Prostate gland (tissue), 2 donors: Measurements from ENCODE around the gene ITGA3. TPM values are rescaled to one million over a fixed set of nuclear protein-coding genes. Genes with fewer than 3 reads are reported as not detected.

ENCODE experiments used
- DNase-seq: peaks from one replicate; pipeline ENCODE4 v3.0.0-alpha.2; 2019; ENCODE audit warnings: low spot score
- H3K27ac ChIP-seq, 2 donors: fragments of 200-600 bp; sonication (generic); 2 replicates each; pipeline ENCODE4 v1.5.1; 2017 to 2019
- H3K27me3 ChIP-seq: fragments of 200-600 bp; sonication (generic); replicated peaks from 2 replicates; pipeline ENCODE4 v1.5.1; 2019; ENCODE audit not compliant: insufficient read depth
- H3K36me3 ChIP-seq, 2 donors: fragments of 200-600 bp; sonication (generic); 1 replicate in 1 of 2; 2 replicates in 1 of 2; pipeline versions ENCODE4 v1.5.1 to v1.8.1; 2017 to 2019
- H3K4me1 ChIP-seq: fragments of 200-600 bp; sonication (generic); replicated peaks from 2 replicates; pipeline ENCODE4 v1.5.1; 2019
- H3K4me3 ChIP-seq, 2 donors: fragments of 200-600 bp; sonication (generic); 2 replicates each; pipeline ENCODE4 v1.5.1; 2017 to 2019
- H3K9me3 ChIP-seq: fragments of 200-600 bp; sonication (generic); 2 replicates; pipeline ENCODE4 v1.5.1; 2017
- CTCF ChIP-seq, 4 experiments: fragments of 200-600 bp in 2 of 4; fragments of 450-650 bp in 2 of 4; sonication (generic) in 2 of 4; IDR thresholded peaks; 1 replicate in 3 of 4; 2 replicates in 1 of 4; pipeline ENCODE4 v1.5.1; 2016 to 2019; ENCODE audit warnings: antibody characterized with exemption in 4 of 4, mild to moderate bottlenecking in 2 of 4, moderate library complexity in 2 of 4
- POLR2A ChIP-seq: fragments of 450-650 bp; IDR thresholded peaks from one replicate; pipeline ENCODE4 v1.6.1; 2016; ENCODE audit warnings: antibody characterized with exemption, mild to moderate bottlenecking
- POLR2AphosphoS5 ChIP-seq: sonication (generic); formaldehyde crosslinking; IDR thresholded peaks from one replicate; pipeline ENCODE4 v1.6.1; 2017; ENCODE audit warnings: antibody characterized with exemption
- WGBS: methylation state at CpG from one replicate; pipeline ENCODE4 v1.1.5; 2018; 5-methylcytosine and 5-hydroxymethylcytosine counted together
- intact Hi-C: fragments of 100-400 bp; cut with DNase I; formaldehyde crosslinking; loops from one replicate; pipeline ENCODE4 v1.14.2; 2022
- total RNA-seq, 2 donors: library from RNA; depleted of rRNA; stranded (reverse); fragments of >200 nt; gene quantifications; one replicate each; pipeline ENCODE4 v1.1.0, GENCODE V29; 2016

ITGA3 gene
- total RNA-seq, 2 donors from 2014 or later, result 67.0 to 71.3 TPM

- Histone ChIP-seq H3K27me3 (no peaks in the 10 kb centered on the region), H3K9me3 (no peaks in the 10 kb centered on the region), H3K4me3 (no peak overlapping the region), H3K36me3 (no peaks in the 10 kb centered on the region), H3K4me1 (no peaks in the 10 kb centered on the region), H3K27ac (no peak overlapping the region)
- intact Hi-C loops, result no loop called here
- TF ChIP-seq CTCF (IDR thresholded peaks at IDR 0.05), result no peak
- TF ChIP-seq POLR2A, result no peak
- no peak for TF ChIP-seq POLR2AphosphoS5
- DNase-seq, result no peak
- 68% methylated on average over 16 of the region's 16 CpGs for WGBS
Observed at GRCh38 chr17:50043290-50044148, 12.4 kb upstream of the ITGA3 start.

GRCh38 chr17:50044483-50044882 is 11.4 kb upstream of the ITGA3 start:
- Histone ChIP-seq H3K36me3 (no peaks in the 10 kb centered on the region), H3K27ac (no peak overlapping the region), H3K4me1 (no peaks in the 10 kb centered on the region), H3K9me3 (no peaks in the 10 kb centered on the region), H3K27me3 (no peaks in the 10 kb centered on the region), H3K4me3 (no peak overlapping the region)
- WGBS, result 92% methylated on average over 5 of the region's 5 CpGs
- no peak for DNase-seq
- TF ChIP-seq CTCF (IDR thresholded peaks at IDR 0.05), result no peak
- TF ChIP-seq POLR2AphosphoS5, result no peak
- TF ChIP-seq POLR2A, result no peak
- intact Hi-C loops, result no loop called here

DNA sequence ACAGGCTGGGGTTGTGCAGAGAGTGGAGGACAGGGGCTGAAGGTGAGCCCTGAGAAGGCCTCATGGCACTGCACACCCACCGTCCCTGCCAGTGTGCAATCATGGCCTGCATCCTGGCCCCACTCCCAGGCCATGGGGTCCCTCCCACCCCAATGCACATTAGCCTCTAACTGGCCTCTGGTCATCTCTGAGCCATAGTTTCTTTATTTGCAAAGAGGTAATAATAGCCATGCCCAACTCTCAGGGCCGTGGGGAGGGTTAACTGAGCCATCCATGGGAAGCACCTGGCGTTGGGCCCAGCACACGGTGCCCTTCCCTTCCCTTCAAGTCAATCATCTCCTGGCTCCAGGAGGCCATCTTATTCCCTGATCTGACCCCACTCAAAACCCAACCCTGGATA is 10.8 kb upstream of the ITGA3 start:
- H3K4me1 ChIP-seq, result no peaks in the 10 kb centered on the region

DNA sequence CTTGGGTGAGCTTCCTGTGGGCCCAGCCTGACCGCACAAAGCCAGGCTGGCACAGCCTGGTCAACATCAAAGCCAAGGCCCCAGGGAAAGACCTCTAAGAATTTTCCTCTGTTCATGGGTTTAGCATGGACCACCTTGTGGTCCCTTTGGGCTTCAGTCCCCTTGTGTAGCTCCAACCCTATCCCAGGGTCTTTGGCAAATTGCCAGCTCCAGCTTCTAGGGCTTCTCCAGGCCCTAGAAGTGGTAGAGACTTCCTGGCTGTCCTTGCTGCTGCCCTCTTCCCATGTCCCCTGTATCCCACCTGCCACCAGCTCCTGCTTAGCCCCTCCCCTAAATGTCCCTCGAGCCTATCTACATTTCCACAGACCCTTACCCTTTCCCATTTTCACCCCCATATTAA is 9.7 kb upstream of the ITGA3 start:
- TF ChIP-seq CTCF (IDR thresholded peaks at IDR 0.05), result no peak
- TF ChIP-seq POLR2A, result no peak
- TF ChIP-seq POLR2AphosphoS5, result no peak
- H3K4me3 ChIP-seq, result no peak overlapping the region
- peaks cover 6% of the 10 kb centered on the region for H3K4me1 ChIP-seq

More for the DNA sequence above, 10.8 kb upstream of the ITGA3 start:
- intact Hi-C loops, result no loop called here
- H3K36me3 ChIP-seq, result no peaks in the 10 kb centered on the region
- no peaks in the 10 kb centered on the region for H3K9me3 ChIP-seq
- DNase-seq, result no peak
- H3K4me3 ChIP-seq, result no peak overlapping the region
- H3K27ac ChIP-seq, result no peak overlapping the region
- TF ChIP-seq CTCF (IDR thresholded peaks at IDR 0.05) (no peak), POLR2AphosphoS5 (no peak), POLR2A (no peak)
- H3K27me3 ChIP-seq, result no peaks in the 10 kb centered on the region
- 43% methylated on average over 4 of the region's 4 CpGs for WGBS

GRCh38 chr17:50046667-50047066 is 9.2 kb upstream of the ITGA3 start:
- 91% methylated on average over 6 of the region's 6 CpGs for whole genome bisulfite sequencing
- H3K27me3 ChIP-seq, result no peaks in the 10 kb centered on the region
- no peak overlapping the region for H3K27ac ChIP-seq
- TF ChIP-seq POLR2AphosphoS5 (no peak), POLR2A (no peak), CTCF (IDR thresholded peaks at IDR 0.05) (no peak)
- peaks cover 10% of the 10 kb centered on the region for H3K4me1 ChIP-seq
- no peaks in the 10 kb centered on the region for H3K36me3 ChIP-seq
- H3K4me3 ChIP-seq, result no peak overlapping the region
- DNase-seq, result no peak
- intact Hi-C loops, result no loop called here
- no peaks in the 10 kb centered on the region for H3K9me3 ChIP-seq

More for the DNA sequence above, 9.7 kb upstream of the ITGA3 start:
- Histone ChIP-seq H3K9me3 (no peaks in the 10 kb centered on the region), H3K36me3 (no peaks in the 10 kb centered on the region), H3K27ac (no peak overlapping the region), H3K27me3 (no peaks in the 10 kb centered on the region)
- intact Hi-C loops, result no loop called here
- no peak for DNase-seq
- WGBS, result 79% methylated on average over 2 of the region's 2 CpGs
